NCI-H2107 treated with DMSO at 0.1 percent for 48 hours (cell line): Measurements from ENCODE around the gene DDX10.
"Not testable (repeated sequence)": the region's sequence is repeated elsewhere in the genome, so short reads cannot be mapped to it uniquely, and the experiment has no call there.

Experiments
- DNase-seq: peaks from one replicate; lab custom pipeline; 2025; ENCODE audit not compliant: unreplicated experiment; lab: John Stamatoyannopoulos, UW

DDX10 gene

GRCh38 chr11:108766596-108767173 is 101.8 kb downstream of the DDX10 start:
- DNase-seq: no peak

GRCh38 chr11:108768370-108768769 is 103.5 kb downstream of the DDX10 start:
- no peak for DNase-seq

GRCh38 chr11:108768964-108769363 is 104.1 kb downstream of the DDX10 start:
- DNase-seq: no peak

GRCh38 chr11:108774037-108774730 is 109.3 kb downstream of the DDX10 start:
- no peak for DNase-seq

GRCh38 chr11:108775324-108775723 is 110.5 kb downstream of the DDX10 start:
- no peak for DNase-seq

GRCh38 chr11:108779147-108779546 is 114.3 kb downstream of the DDX10 start:
- not testable (repeated sequence) for DNase-seq

- DNase-seq: no peak
Measured at GRCh38 chr11:108780119-108780518, 115.2 kb downstream of the DDX10 start.

- no peak for DNase-seq
Measured at GRCh38 chr11:108781946-108782345, 117.1 kb downstream of the DDX10 start.

- DNase-seq: no peak
Measured at GRCh38 chr11:108786281-108786990, 121.6 kb downstream of the DDX10 start.

GRCh38 chr11:108787105-108787504 is 122.2 kb downstream of the DDX10 start:
- no peak for DNase-seq

GRCh38 chr11:108788565-108789199 is 123.8 kb downstream of the DDX10 start:
- no peak for DNase-seq

- DNase-seq: no peak
Measured at GRCh38 chr11:108790501-108791299, 125.8 kb downstream of the DDX10 start.

- no peak for DNase-seq
Measured at GRCh38 chr11:108793138-108793537, 128.3 kb downstream of the DDX10 start.

- no peak for DNase-seq
Measured at GRCh38 chr11:108793611-108794010, 128.7 kb downstream of the DDX10 start.

- DNase-seq: no peak
Measured at GRCh38 chr11:108796551-108796950, 131.7 kb downstream of the DDX10 start.

GRCh38 chr11:108797578-108798100 is 132.8 kb downstream of the DDX10 start:
- no peak for DNase-seq

GRCh38 chr11:108802492-108802891 is 137.6 kb downstream of the DDX10 start:
- DNase-seq: no peak

GRCh38 chr11:108803776-108804175 is 138.9 kb downstream of the DDX10 start:
- no peak for DNase-seq

GRCh38 chr11:108804511-108804910 is 139.6 kb downstream of the DDX10 start:
- no peak for DNase-seq

GRCh38 chr11:108805030-108805429 is 140.2 kb downstream of the DDX10 start:
- no peak for DNase-seq

GRCh38 chr11:108807262-108807661 is 142.4 kb downstream of the DDX10 start:
- no peak for DNase-seq
